ENCODE results near the gene NUP188.

The NUP188 gene

GRCh38 chr9:129008469-129008965, 61.0 kb downstream of the NUP188 start:
- Histone ChIP-seq H3K27ac (no peak overlapping the region), H3K4me3 (ENCODE audit: low read depth, low read length) (no peak overlapping the region), H3K36me3 (replicated peaks) (peaks cover 41% of the 10 kb centered on the region), H3K27me3 (replicated peaks) (no peaks in the 10 kb centered on the region)
- DNase-seq: no peak
- TF ChIP-seq CTCF (IDR thresholded peaks at IDR 0.05; ENCODE audit: low read depth, low read length, missing control alignments): no peak
- in situ Hi-C loops (cut with HindIII; ENCODE audit: low pct_ligation_motif_present, low sequenced_read_pairs): no loop called here

GRCh38 chr9:129008986-129009583, 61.6 kb downstream of the NUP188 start:
- peaks cover 41% of the 10 kb centered on the region for H3K36me3 ChIP-seq (replicated peaks)

GRCh38 chr9:129009584-129010141, 62.2 kb downstream of the NUP188 start:
- H3K4me3 ChIP-seq (ENCODE audit: low read depth, low read length): no peak overlapping the region
- no peaks in the 10 kb centered on the region for H3K27me3 ChIP-seq (replicated peaks)
- no peak overlapping the region for H3K27ac ChIP-seq
- DNase-seq: no peak
- TF ChIP-seq CTCF (IDR thresholded peaks at IDR 0.05; ENCODE audit: low read depth, low read length, missing control alignments): no peak
- H3K36me3 ChIP-seq (replicated peaks): peaks cover 44% of the 10 kb centered on the region
- in situ Hi-C loops (cut with HindIII; ENCODE audit: low pct_ligation_motif_present, low sequenced_read_pairs): no loop called here

More at GRCh38 chr9:129008986-129009583, 61.6 kb downstream of the NUP188 start:
- TF ChIP-seq CTCF (IDR thresholded peaks at IDR 0.05; ENCODE audit: low read depth, low read length, missing control alignments): no peak
- Histone ChIP-seq H3K4me3 (ENCODE audit: low read depth, low read length) (no peak overlapping the region), H3K27me3 (replicated peaks) (no peaks in the 10 kb centered on the region), H3K27ac (no peak overlapping the region)
- no peak for DNase-seq
- in situ Hi-C loops (cut with HindIII; ENCODE audit: low pct_ligation_motif_present, low sequenced_read_pairs): no loop called here

DNA sequence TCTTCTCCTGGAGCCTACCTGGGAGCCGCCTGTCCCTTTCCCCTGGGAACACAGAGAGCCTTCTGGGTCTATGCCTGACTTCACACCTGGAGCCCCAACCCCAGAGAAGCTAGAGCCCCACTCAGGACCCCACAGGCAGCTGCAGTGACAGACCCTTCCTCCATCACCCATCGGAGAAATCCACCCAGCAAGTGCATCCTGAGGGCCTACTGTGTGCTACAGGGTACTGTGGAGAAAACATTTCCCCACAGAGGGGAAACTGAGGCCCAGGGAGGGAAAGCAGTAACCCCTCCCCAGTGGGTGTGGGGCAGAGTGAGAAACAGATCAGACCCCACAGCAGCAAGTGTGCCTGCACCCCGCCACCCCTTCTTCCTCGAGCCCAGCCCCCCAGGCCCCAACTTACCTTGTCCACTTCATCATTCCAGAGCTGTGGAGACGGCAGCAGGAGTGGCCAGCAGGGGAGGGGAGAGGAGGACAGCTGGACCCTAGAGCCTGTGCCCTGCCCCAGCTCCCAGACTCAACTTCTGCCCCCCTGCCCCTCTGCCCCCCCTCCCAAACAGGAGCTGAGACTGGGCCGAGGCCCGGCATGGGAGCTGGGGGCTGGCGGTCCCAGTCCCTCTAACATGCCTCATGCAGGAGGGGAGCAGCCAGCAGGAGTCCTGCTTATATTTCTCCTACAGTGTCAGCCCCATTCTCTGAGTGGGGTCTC, 62.9 kb downstream of the NUP188 start:
- no peaks in the 10 kb centered on the region for H3K27me3 ChIP-seq (replicated peaks)
- no peak overlapping the region for H3K27ac ChIP-seq
- no peak for TF ChIP-seq CTCF (IDR thresholded peaks at IDR 0.05; ENCODE audit: low read depth, low read length, missing control alignments)
- no peak for DNase-seq
- peaks cover 40% of the 10 kb centered on the region for H3K36me3 ChIP-seq (replicated peaks)
- in situ Hi-C loops (cut with HindIII; ENCODE audit: low pct_ligation_motif_present, low sequenced_read_pairs): no loop called here
- H3K4me3 ChIP-seq (ENCODE audit: low read depth, low read length): no peak overlapping the region

GRCh38 chr9:129011170-129011569, 63.7 kb downstream of the NUP188 start:
- Histone ChIP-seq H3K27ac (no peak overlapping the region), H3K4me3 (ENCODE audit: low read depth, low read length) (no peak overlapping the region), H3K27me3 (replicated peaks) (no peaks in the 10 kb centered on the region), H3K36me3 (replicated peaks) (peaks cover 34% of the 10 kb centered on the region)
- TF ChIP-seq CTCF (IDR thresholded peaks at IDR 0.05; ENCODE audit: low read depth, low read length, missing control alignments): no peak
- in situ Hi-C loops (cut with HindIII; ENCODE audit: low pct_ligation_motif_present, low sequenced_read_pairs): no loop called here
- no peak for DNase-seq

Measured in brain microvascular endothelial cell (primary cell).